Activated T-cell treated with anti-CD3 and anti-CD28 coated beads for 4 hours (primary cell): Measurements from ENCODE around the gene SIRPG.
"Not testable (repeated sequence)": the region's sequence is repeated elsewhere in the genome, so short reads cannot be mapped to it uniquely, and the experiment has no call there.

Source experiments
- DNase-seq: peaks from one replicate; pipeline ENCODE4 v3.0.0-alpha.2; 2020

Gene SIRPG

DNA sequence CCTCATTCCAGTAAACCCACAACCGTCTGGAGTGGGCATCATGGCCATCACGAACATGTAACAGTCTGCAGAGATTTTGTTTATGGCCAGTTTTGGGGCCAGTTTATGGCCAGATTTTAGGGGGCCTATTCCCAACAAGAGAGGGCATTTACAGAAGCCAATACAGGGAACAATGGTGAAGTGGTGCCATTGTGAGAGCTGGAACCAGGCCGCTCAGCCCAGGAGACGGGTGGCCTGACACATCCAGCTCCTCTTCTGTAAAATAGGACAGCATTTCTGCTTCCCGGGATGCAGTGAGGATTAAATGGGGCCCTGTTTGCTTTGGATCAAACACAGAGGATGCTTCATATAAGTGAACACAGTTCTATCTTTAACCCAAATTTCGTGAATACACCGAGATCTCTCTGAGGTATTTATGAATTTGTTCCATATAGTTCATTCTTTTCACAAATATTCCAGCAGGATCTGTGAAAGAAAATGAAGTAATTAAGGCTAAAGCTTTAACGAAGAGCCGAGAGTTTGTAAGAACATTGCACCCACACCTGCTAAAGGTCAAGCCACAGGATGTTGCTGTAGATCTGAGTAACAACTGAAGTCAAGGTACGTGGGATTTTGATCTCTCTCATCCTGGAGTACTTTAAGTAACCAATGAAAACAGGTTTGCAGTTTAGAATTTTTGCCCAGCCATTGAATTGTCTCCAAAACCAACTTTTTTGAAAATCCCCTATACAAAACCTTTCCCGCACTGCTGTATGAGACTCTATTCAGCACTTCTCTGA is 14.5 kb upstream of the SIRPG start:
- no peak for DNase-seq

DNA sequence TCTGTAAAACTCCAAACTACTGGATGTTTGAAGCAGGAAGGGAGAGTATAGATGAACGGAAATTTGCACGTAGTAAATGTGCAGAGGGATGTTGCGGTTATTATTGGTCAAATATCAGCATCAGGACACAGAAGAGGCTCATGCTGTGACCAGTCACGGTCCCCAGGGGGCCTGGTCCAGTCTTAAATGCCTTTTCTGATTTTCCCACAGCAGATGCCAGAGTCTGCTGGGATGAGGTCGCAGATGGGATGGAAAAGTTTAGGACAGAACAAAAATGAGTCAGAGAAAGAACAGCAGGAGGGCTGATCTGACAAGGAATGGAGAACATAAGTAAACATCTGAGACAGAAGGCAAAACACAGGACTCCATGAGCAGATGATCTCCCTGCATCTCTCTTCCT is 11.7 kb upstream of the SIRPG start:
- DNase-seq, result no peak

DNA sequence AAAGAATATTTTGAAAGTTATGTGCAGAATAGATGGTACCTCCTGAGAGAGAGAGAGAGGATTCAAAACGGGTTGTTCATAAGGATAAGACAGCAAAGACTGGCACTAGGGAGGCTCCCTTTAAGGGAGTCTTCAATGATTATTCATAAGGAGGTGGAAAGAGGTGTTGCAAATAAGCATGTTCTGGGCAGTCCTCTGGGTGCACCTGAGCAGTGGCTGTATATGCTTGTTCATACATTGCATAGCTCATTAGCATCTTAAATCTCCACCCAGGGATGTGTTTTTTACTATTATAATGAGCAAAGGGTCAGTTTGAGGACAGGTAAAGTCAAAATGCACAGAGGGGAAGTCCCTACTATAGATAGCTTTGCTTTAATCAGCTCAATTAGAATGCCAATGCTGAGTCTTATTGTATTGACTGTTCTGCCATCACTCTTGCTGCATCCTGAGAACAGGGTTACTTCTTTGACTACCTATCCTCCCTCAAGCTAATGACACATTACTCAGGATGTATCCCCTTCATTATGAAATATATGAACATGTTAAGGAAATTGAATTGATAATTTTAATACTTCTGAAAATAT is 10.0 kb upstream of the SIRPG start:
- no peak for DNase-seq

- DNase-seq, result no peak
These were observed 9.2 kb upstream of the SIRPG start for GRCh38 chr20:1666802-1667201.

DNA sequence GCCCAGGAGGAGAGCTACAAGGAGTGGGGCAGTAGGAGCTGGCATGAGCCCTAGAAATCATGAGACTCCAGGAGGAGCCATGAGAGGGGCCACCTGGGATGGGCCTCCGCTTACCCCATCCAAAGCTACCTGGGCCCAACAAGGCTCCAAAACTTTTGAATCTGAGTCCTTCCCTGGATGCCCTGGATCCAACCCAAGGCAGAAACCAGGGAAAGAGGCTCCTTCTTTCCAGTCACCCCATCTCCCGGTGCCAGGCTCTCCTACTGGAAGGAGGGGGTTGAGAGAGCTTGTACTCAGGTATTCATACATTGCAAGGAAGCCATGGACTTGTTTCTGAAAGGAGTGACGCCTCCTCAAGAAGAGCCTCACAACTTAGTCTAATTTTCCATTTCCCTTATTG is 7.8 kb upstream of the SIRPG start:
- DNase-seq, result no peak

GRCh38 chr20:1664911-1665310 is 7.3 kb upstream of the SIRPG start:
- DNase-seq, result no peak

- no peak for DNase-seq
These were observed 6.3 kb upstream of the SIRPG start for GRCh38 chr20:1663917-1664316.

- DNase-seq, result no peak
These were observed 4.1 kb upstream of the SIRPG start for GRCh38 chr20:1661542-1662299.

DNA sequence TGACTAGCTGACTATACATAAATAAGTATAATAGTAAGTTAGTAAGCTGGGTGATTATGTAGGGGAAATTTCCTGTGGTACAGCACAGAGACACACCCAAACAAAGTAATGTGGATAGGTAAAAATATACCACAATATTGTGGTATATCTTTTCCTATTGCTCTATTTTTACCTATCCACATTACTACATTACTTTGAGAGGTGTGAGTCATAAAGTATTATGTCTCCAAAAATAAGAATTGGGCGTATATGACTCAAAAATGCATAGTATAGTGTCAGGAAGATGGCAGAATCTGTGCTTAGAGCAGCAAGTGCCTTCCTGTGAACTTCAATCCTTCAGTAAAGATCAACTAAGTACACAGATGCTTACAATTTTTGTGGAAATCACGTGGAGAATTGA is 2.7 kb upstream of the SIRPG start:
- no peak for DNase-seq

GRCh38 chr20:1656844-1657243 is 735 bp downstream of the SIRPG start:
- DNase-seq, result no peak

DNA sequence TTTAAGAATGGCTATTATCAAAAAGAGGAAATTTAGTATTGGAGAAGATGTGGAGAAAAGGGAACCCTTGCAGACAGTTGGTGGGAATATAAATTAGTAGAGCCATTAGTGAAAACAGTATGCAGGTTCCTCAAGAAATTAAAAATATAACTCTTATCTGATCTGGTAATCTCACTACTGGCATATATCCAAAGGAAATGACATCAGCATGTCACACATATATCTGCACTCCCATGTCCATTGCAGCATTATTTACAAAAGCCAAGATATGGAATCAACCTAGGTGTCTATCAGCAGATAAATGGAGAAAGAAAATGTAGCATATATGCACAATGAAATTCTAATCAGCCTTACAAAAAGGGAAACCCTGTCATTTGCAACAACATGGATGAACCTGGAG is 2.6 kb downstream of the SIRPG start:
- no peak for DNase-seq

GRCh38 chr20:1652960-1653359 is 4.6 kb downstream of the SIRPG start:
- no peak for DNase-seq

DNA sequence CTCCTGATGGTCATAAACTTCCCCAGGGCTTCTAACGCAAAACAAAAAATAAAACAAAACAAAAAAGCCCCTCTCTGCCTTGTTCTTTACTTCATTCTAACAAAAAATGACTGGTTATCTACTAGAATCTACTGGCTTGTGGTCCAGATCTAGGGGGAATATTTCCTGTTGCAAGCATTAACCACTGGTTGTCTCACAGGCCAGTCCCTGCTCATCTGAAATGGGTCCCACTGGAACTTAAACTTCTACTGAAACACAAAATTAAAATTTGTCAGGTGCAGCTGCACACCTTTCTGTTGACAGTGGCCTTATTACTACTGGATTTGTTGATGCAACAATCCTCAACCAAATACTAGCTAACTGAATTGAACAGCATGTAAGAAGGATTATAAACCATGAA is 5.5 kb downstream of the SIRPG start:
- no peak for DNase-seq

DNA sequence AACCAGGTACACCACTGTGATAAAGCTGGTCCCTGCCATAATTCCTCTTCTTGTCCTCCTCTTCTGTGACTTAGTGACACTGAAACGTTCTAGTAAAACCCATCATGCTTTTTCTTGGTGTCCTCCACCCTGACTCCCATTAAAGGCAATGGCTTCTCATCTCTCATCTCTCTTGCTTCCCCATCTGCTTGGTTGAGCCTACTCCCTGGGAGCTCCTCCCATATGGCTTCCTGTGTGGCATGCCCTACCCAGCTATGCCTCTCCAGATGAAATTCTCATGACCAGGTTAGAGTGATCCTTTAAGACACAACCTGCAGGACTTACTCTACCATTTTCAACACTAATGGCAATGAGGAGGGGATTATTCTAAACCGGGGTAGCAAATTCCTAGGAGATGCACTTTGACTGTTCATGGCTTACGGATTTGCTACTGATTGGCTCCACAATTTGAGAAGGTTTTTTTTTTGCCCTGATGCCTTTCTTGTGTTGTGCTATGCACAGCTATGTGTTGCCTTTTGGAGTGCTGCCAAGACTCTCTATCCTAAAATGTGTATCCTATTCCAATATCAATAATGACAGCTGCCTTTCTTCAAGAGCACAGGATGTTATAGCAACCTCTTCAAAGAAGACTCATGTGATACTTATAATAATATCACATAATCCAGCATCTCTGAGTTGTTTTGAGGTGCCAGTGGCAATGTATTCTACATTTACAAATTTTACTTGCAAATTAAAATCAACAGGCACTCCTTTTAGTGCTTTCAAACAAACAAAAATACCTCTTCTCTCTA is 6.1 kb downstream of the SIRPG start:
- no peak for DNase-seq

DNA sequence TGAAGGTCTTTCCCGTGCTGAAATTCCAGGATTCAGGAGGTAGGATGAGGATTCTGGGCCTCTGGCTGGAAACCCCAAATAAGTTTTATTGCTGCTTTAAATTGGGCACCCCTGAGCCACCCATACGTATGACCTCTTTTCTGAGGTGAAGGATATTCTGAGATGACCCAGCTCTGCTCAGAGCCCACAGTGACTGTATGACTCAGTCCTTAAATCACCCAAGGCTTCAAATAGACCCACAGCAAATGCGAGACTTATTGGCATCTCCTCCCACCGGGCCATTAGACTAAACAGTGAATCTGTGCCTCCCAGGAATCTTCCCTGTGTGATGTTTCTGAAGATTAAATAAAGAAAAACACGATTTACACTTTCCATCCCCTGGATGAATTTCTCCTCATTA is 9.5 kb downstream of the SIRPG start:
- no peak for DNase-seq

GRCh38 chr20:1646975-1647431 is 10.6 kb downstream of the SIRPG start:
- no peak for DNase-seq

GRCh38 chr20:1644101-1644962 is 13.2 kb downstream of the SIRPG start:
- DNase-seq, result no peak

GRCh38 chr20:1638643-1639042 is 18.9 kb downstream of the SIRPG start:
- not testable (repeated sequence) for DNase-seq

DNA sequence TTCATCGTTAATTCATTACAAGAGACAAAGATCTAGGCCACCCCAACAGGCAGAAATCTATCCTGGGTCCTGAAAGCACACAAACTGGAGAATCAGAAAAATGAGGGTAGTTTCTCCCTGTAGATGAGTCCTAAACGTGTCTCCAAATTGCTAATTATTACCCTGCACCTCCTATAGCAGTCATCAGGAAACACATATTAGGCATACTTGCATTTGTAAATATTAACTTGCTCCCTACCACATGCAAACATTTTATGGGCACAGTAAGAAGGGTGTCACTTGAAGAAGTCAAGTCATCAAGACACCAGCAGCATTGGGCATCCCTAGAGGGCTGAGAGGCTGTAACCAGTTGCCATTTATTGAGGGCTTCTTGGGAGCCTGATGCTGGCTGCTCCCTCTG is 19.8 kb downstream of the SIRPG start:
- DNase-seq, result no peak

DNA sequence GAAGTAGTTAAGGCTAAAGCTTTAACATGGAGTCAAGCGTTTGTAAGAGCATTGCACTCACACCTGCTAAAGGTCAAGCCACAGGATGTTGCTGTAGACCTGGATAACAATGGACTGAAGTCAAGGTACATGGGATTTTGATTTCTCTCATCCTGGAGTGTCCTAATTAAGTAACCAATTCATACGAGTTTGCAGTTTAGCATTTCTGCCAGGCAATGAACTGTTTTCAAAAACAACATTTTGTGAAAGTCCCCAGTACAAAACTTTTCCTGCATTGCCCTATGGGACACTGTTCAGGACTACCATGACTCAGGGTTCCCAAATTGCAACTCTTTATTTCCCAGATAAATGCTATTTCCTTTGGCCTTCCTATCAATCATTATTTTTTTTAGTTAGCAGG is 20.4 kb downstream of the SIRPG start:
- DNase-seq, result no peak

DNA sequence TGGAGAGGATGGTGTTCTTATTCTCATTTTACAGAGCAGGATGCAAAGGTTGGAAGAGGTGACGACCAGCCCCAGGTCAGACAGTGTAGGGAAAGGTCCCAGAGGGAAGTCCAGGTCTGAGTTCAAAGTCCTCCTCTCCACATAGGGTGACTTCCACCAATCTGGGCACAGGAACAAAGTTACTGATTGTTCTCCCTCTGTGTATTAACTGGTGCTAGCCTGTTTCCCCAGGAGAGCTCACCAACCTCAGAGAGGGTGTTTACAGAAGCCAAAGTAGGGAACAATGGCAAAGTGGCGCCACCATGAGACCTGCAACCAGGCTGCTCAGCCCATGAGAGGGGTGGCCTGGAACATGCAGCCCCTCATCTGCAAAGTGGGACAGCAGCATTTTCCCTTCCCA is 21.0 kb downstream of the SIRPG start:
- DNase-seq, result no peak

DNA sequence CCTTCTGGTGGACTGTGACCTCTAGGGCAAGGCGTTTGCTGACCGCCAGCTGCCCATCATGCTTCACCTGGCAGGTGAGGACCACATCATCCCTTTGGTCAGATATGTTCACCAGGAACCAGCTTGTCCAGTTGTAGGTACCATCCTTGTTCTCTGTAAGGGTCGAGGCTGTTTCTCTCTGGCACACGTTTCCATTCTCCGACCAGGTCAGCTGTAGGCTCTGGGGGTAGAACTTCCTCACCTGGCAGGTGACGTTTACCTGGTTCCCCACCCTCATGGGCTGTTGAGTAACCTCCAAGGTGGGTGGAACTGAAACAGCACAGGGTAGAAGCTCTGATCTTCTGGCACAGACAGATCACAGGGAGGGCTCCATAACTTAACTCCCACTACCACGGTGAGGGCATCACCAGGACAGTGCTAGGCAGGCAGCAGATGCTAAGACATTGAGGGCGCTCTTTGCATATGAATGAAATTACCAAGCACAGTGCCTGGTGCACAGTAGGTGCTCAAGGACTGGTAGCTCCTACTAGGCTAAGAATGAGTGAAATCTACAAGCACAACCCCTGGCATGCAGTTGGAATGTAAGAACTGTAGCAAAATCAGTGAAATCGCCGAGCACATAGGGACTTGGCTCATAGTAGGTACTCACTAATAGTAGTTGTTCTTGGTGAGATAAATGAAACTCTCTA is 22.1 kb downstream of the SIRPG start:
- no peak for DNase-seq
